IMR-90 (cell line): Measurements from ENCODE around the gene TACC2. TPM values are rescaled to one million over a fixed set of nuclear protein-coding genes. Genes with fewer than 3 reads are reported as not detected.

ENCODE experiments used
- ATAC-seq: fragments of 200-7000 bp; cut with Tn5 transposase; 2 replicates; pipeline ENCODE4 v1.9.1; 2020; ENCODE audit warnings: low read depth, mild to moderate bottlenecking, moderate library complexity
- BruUV-seq: library from RNA; stranded (reverse); fragments of 400-500 nt; replicated peaks from 2 replicates; lab custom pipeline; 2021; lab: Mats Ljungman, UMichigan
- CTCF ChIA-PET: fragments of 300-600 bp; formaldehyde crosslinking; extraction: SDS; loops from one replicate; lab custom pipeline; 2021; ENCODE audit warnings: antibody characterized with exemption; lab: Yijun Ruan, JAX
- POLR2A ChIA-PET: fragments of 300-600 bp; sonication (Branson Sonifier 250); formaldehyde crosslinking; loops from one replicate; lab custom pipeline; 2022; ENCODE audit warnings: antibody characterized with exemption; ENCODE audit not compliant: unreplicated experiment; lab: Charles Lee
- DNase-seq: peaks from one replicate; pipeline ENCODE4 v3.0.0; 2013
- H2AFZ ChIP-seq: replicated peaks from 2 replicates; pipeline ENCODE3; 2013; ENCODE audit warnings: low read length, mild to moderate bottlenecking; ENCODE audit not compliant: poor library complexity
- H2AK5ac ChIP-seq: 2 replicates; pipeline ENCODE4 v1.6.1; 2013; ENCODE audit warnings: low read depth, low read length, inconsistent platforms
- H2AK9ac ChIP-seq: replicated peaks from 2 replicates; pipeline ENCODE3; 2013; ENCODE audit warnings: mild to moderate bottlenecking, low read depth, low read length, moderate library complexity; ENCODE audit not compliant: poor library complexity
- H2BK120ac ChIP-seq: 2 replicates; pipeline ENCODE4 v1.6.1; 2013; ENCODE audit warnings: low read depth, low read length, inconsistent platforms
- H2BK15ac ChIP-seq: 3 replicates; pipeline ENCODE4 v1.6.1; 2013; ENCODE audit warnings: low read depth, low read length, inconsistent platforms
- H2BK20ac ChIP-seq: 2 replicates; pipeline ENCODE4 v1.6.1; 2013; ENCODE audit warnings: low read depth, mild to moderate bottlenecking, inconsistent platforms, low read length, moderate library complexity
- H2BK5ac ChIP-seq: 2 replicates; pipeline ENCODE4 v1.6.1; 2013; ENCODE audit warnings: mild to moderate bottlenecking, low read depth, low read length, inconsistent platforms; ENCODE audit not compliant: poor library complexity, severe bottlenecking
- H3K14ac ChIP-seq: replicated peaks from 2 replicates; pipeline ENCODE4 v1.6.1; 2013; ENCODE audit warnings: low read depth, low read length, inconsistent platforms
- H3K18ac ChIP-seq: 2 replicates; pipeline ENCODE4 v1.6.1; 2013; ENCODE audit warnings: low read depth, low read length, control low read depth
- H3K23ac ChIP-seq: 2 replicates; pipeline ENCODE4 v1.6.1; 2013; ENCODE audit warnings: low read depth, low read length, inconsistent platforms
- H3K27ac ChIP-seq: 2 replicates; pipeline ENCODE4 v1.5.1; 2013; ENCODE audit warnings: mild to moderate bottlenecking, control low read depth, low read length; ENCODE audit not compliant: insufficient read depth
- H3K27me3 ChIP-seq: 2 replicates; pipeline ENCODE4 v1.6.1; 2013; ENCODE audit warnings: low read length; ENCODE audit not compliant: control insufficient read depth, insufficient read depth
- H3K36me3 ChIP-seq: 2 replicates; pipeline ENCODE4 v1.6.1; 2013; ENCODE audit warnings: low read length, mixed read lengths; ENCODE audit not compliant: control insufficient read depth, insufficient read depth
- H3K4ac ChIP-seq: 2 replicates; pipeline ENCODE4 v1.6.1; 2013; ENCODE audit warnings: low read depth, low read length, inconsistent platforms
- H3K4me1 ChIP-seq: 2 replicates; pipeline ENCODE4 v1.6.1; 2013; ENCODE audit warnings: low read length, mixed read lengths; ENCODE audit not compliant: control insufficient read depth, insufficient read depth
- H3K4me2 ChIP-seq: 2 replicates; pipeline ENCODE4 v1.6.1; 2013; ENCODE audit warnings: low read depth, mild to moderate bottlenecking, control low read depth, low read length, moderate library complexity
- H3K4me3 ChIP-seq: 2 replicates; pipeline ENCODE4 v1.5.1; 2013; ENCODE audit warnings: low read depth, mild to moderate bottlenecking, control low read depth, low read length, moderate library complexity; ENCODE audit not compliant: insufficient read depth
- H3K56ac ChIP-seq: 2 replicates; pipeline ENCODE4 v1.6.1; 2013; ENCODE audit warnings: low read length, inconsistent platforms; ENCODE audit not compliant: insufficient read depth; ENCODE audit errors: extremely low read depth
- H3K79me1 ChIP-seq, 2 experiments: 2 replicates each; pipeline ENCODE4 v1.6.1; 2013; ENCODE audit warnings: low read length in 2 of 2, inconsistent platforms in 1 of 2, low read depth in 1 of 2
- H3K9ac ChIP-seq: 2 replicates; pipeline ENCODE4 v1.6.1; 2013; ENCODE audit warnings: low read depth, low read length, control low read depth
- H3K9me1 ChIP-seq: 2 replicates; pipeline ENCODE4 v1.6.1; 2013; ENCODE audit warnings: low read length, inconsistent platforms; ENCODE audit not compliant: insufficient read depth
- H3K9me3 ChIP-seq: 2 replicates; pipeline ENCODE4 v1.6.1; 2013; ENCODE audit warnings: low read length; ENCODE audit not compliant: control insufficient read depth, insufficient read depth
- H4K20me1 ChIP-seq: 2 replicates; pipeline ENCODE4 v1.6.1; 2013; ENCODE audit warnings: low read length, inconsistent platforms; ENCODE audit not compliant: insufficient read depth
- H4K5ac ChIP-seq: 2 replicates; pipeline ENCODE4 v1.6.1; 2013; ENCODE audit warnings: mild to moderate bottlenecking, low read depth, low read length, control low read depth
- H4K8ac ChIP-seq, 2 experiments: 2 replicates each; pipeline ENCODE4 v1.6.1; 2013; ENCODE audit warnings: low read depth in 2 of 2, low read length in 2 of 2, control low read depth in 1 of 2, inconsistent platforms in 1 of 2
- H4K91ac ChIP-seq: 2 replicates; pipeline ENCODE4 v1.6.1; 2013; ENCODE audit warnings: low read depth, low read length, inconsistent platforms; ENCODE audit not compliant: insufficient read depth
- CHD1 ChIP-seq: IDR thresholded peaks from 2 replicates; pipeline ENCODE4 v1.6.1; 2012; ENCODE audit warnings: low read depth, low read length, improper control_type of control experiment
- WGBS, 2 experiments: methylation state at CpG; one replicate each; pipeline versions ENCODE4 v1.1.5 to v1.1.7; 2013; ENCODE audit warnings: missing lambda C conversion rate in 2 of 2; ENCODE audit not compliant: insufficient read length in 1 of 2; ENCODE audit errors: extremely low coverage in 2 of 2; 5-methylcytosine and 5-hydroxymethylcytosine counted together
- dilution Hi-C: fragments of 300-500 bp; cut with HindIII; formaldehyde crosslinking; loops from one replicate; pipeline ENCODE4 v1.14.3; 2018; ENCODE audit warnings: low sequenced_read_pairs; ENCODE audit not compliant: unreplicated experiment
- in situ Hi-C: fragments of 300-500 bp; cut with MboI; formaldehyde crosslinking; loops from 3 replicates; pipeline ENCODE4 v1.14.3; 2019; ENCODE audit warnings: low sequenced_read_pairs, inconsistent platforms, mixed read lengths
- intact Hi-C: fragments of 100-400 bp; cut with micrococcal nuclease; formaldehyde crosslinking; loops from 2 replicates; pipeline ENCODE4 v1.10.0; 2022
- polyA plus RNA-seq, 3 experiments: library from polyadenylated mRNA; depleted of rRNA; stranded (reverse); fragments of >200 nt; gene quantifications; 2 replicates each; pipeline ENCODE4 v1.2.3, GENCODE V29; 2012; ENCODE audit warnings: low replicate concordance in 1 of 3
- total RNA-seq: library from RNA; depleted of rRNA; stranded (reverse); fragments of >200 nt; gene quantifications from 2 replicates; pipeline ENCODE4 v1.2.3, GENCODE V29; 2012
- TF ChIP-seq, protein P1 (sequence below): conservative IDR thresholded peaks from 2 replicates; pipeline ENCODE4 v1.5.1; 2012; ENCODE audit warnings: mild to moderate bottlenecking, low read depth, low read length, improper control_type of control experiment

Gene TACC2
- total and polyA plus RNA-seq, 2 of the 4 experiments (the other 2 are of a cell fraction) = 2.9 to 15.4 TPM

DNA sequence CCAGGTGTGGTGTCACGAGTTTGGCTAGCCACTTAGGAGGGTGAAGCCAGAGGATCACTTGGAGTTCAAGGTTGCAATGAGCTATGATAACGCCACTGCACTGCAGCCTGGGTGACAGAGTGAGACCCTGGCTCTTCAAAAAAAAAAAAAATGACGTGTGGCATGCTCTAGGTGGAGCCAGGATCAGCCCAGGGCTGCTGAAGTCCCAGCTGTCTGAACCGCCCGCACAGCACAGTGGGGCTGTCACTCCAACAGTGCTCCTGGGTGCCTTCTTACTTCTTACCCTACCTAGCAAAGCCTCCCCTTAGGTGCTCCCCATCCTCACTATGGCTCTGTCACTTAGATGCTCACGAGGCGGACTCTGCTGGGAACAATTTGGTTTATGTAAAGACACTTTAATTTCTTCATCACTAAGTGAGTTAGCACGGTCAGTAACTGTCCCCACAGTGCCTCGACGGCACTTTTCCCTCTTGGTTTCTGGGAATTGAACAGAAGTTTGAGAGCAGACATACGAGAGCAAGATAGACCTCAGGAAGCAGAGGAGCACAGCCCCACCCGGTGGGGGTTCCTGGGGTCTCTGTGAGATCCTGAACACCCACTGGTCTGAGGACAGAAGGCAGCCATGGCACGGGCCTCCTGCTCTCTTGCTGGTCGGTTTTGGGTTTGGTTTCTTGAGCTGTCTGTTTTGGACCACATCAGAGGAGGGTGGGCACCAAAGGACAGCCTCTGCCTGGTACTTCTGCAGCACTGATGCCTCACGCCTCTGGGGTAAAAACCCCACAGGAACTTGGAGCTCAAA, 215.9 kb downstream of the TACC2 start:
- Histone ChIP-seq H4K8ac (no peak overlapping the region), H2AK9ac (no peak overlapping the region), H3K4me3 (no peak overlapping the region), H3K79me1 (peaks cover 0 to 30% of the 10 kb centered on the region in 2 experiments; a peak in 2 of 4 replicates), H2BK5ac (no peak overlapping the region), H3K27ac (no peak overlapping the region), H3K27me3 (no peaks in the 10 kb centered on the region), H3K23ac (no peak overlapping the region), H3K4me1 (no peaks in the 10 kb centered on the region; the same call in 1 of the 2 replicates), H2AFZ (no peak overlapping the region), H3K4ac (no peak overlapping the region), H2AK5ac (no peak overlapping the region), H3K56ac (no peak overlapping the region), H3K36me3 (peaks cover 8% of the 10 kb centered on the region), H4K5ac (no peak overlapping the region), H3K4me2 (no peak overlapping the region), H3K9me1 (0 out of 2 replicates have a peak, but pooled peaks cover 2% of the 10 kb centered on the region), H3K9me3 (no peaks in the 10 kb centered on the region), H4K20me1 (no peaks in the 10 kb centered on the region; the same call in 1 of the 2 replicates), H3K9ac (no peak overlapping the region), H2BK20ac (no peak overlapping the region), H3K14ac (no peak overlapping the region), H2BK120ac (no peak overlapping the region), H2BK15ac (no peak overlapping the region), H3K18ac (no peak overlapping the region), H4K91ac (no peak overlapping the region)
- 93% methylated on average over 5 of the region's 15 CpGs; no CpG with 5 or more reads in 1 of the 2 experiments for WGBS, 2 experiments
- no TSS peak for BruUV-seq
- dilution Hi-C loops (no loop called here), in situ Hi-C loops (no loop called here), intact Hi-C loops (no loop called here)
- no peak for ATAC-seq
- DNase-seq = no peak
- no peak for TF ChIP-seq CHD1
- TF ChIP-seq, protein P1, sequence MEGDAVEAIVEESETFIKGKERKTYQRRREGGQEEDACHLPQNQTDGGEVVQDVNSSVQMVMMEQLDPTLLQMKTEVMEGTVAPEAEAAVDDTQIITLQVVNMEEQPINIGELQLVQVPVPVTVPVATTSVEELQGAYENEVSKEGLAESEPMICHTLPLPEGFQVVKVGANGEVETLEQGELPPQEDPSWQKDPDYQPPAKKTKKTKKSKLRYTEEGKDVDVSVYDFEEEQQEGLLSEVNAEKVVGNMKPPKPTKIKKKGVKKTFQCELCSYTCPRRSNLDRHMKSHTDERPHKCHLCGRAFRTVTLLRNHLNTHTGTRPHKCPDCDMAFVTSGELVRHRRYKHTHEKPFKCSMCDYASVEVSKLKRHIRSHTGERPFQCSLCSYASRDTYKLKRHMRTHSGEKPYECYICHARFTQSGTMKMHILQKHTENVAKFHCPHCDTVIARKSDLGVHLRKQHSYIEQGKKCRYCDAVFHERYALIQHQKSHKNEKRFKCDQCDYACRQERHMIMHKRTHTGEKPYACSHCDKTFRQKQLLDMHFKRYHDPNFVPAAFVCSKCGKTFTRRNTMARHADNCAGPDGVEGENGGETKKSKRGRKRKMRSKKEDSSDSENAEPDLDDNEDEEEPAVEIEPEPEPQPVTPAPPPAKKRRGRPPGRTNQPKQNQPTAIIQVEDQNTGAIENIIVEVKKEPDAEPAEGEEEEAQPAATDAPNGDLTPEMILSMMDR = 0 out of 2 replicates have a peak, but pooled peaks have one; percentile 8
- ChIA-PET CTCF (interaction anchor here (0.6 kb wide), 1 partner anchor 17 kb away, joined by 4 read pairs; no protein-coding TSS in a partner anchor), POLR2A (no interaction called here)
